K562 (cell line): ENCODE results near the gene GATA2. TPM values are rescaled to one million over a fixed set of nuclear protein-coding genes. Genes with fewer than 3 reads are reported as not detected.

Source experiments
- ATF7 ChIP-seq: fragments of 450-650 bp; IDR thresholded peaks from 2 replicates; pipeline ENCODE4 v1.7.1; 2014; ENCODE audit warnings: mild to moderate bottlenecking, moderate library complexity
- CBFA2T3 ChIP-seq: fragments of 450-650 bp; IDR thresholded peaks from 2 replicates; pipeline ENCODE4 v1.6.1; 2017
- DEAF1 ChIP-seq: fragments of 450-650 bp; formaldehyde crosslinking; IDR thresholded peaks from 2 replicates; pipeline ENCODE4 v1.4.0; 2020; ENCODE audit warnings: mild to moderate bottlenecking, moderate library complexity
- E2F3 ChIP-seq: fragments of 250-450 bp; sonication (Bioruptor Pico); IDR thresholded peaks from 2 replicates; pipeline ENCODE4 v1.4.0; 2020; ENCODE audit warnings: mild to moderate bottlenecking
- ELF1 ChIP-seq: fragments of 200-800 bp; sonication (Bioruptor generic); IDR thresholded peaks from 2 replicates; pipeline ENCODE4 v1.6.1; 2016; ENCODE audit warnings: missing genetic modification characterization, missing compliant biosample characterization
- FOXK1 ChIP-seq: sonication (generic); formaldehyde crosslinking; IDR thresholded peaks from 2 replicates; pipeline ENCODE4 v1.8.0; 2022; ENCODE audit warnings: missing genetic modification reagents, mild to moderate bottlenecking, borderline replicate concordance
- GTF2E2 ChIP-seq: fragments of 200-800 bp; sonication (Bioruptor generic); IDR thresholded peaks from 2 replicates; pipeline ENCODE4 v1.6.1; 2016; ENCODE audit warnings: missing genetic modification characterization, missing compliant biosample characterization
- HDAC6 ChIP-seq: IDR thresholded peaks from 2 replicates; pipeline ENCODE4 v1.6.1; 2012; ENCODE audit warnings: low read depth, mild to moderate bottlenecking, control low read depth, inconsistent platforms, low read length, moderate library complexity
- KDM4B ChIP-seq, 2 experiments: fragments of 450-650 bp in 1 of 2; sonication (generic) in 1 of 2; IDR thresholded peaks; 2 replicates each; pipeline ENCODE4 v1.6.1; 2016 to 2017; ENCODE audit warnings: borderline replicate concordance in 2 of 2, antibody characterized with exemption in 1 of 2, low read depth in 1 of 2, mild to moderate bottlenecking in 1 of 2
- KLF1 ChIP-seq: fragments of 450-650 bp; IDR thresholded peaks from 2 replicates; pipeline ENCODE4 v1.6.1; 2016; ENCODE audit warnings: missing genetic modification characterization, missing compliant biosample characterization
- KLF16 ChIP-seq: IDR thresholded peaks from 2 replicates; pipeline ENCODE4 v1.6.1; 2016; ENCODE audit warnings: antibody characterized with exemption
- MAFK ChIP-seq: IDR thresholded peaks from 2 replicates; pipeline ENCODE4 v1.6.1; 2011; ENCODE audit warnings: low read length, improper control_type of control experiment
- MED1 ChIP-seq: sonication (generic); formaldehyde crosslinking; IDR thresholded peaks from 2 replicates; pipeline ENCODE4 v1.8.1; 2023; ENCODE audit warnings: missing genetic modification reagents, borderline replicate concordance
- MEIS2 ChIP-seq: fragments of 450-650 bp; IDR thresholded peaks from 2 replicates; pipeline ENCODE4 v1.6.1; 2014; ENCODE audit warnings: mild to moderate bottlenecking; ENCODE audit not compliant: partially characterized antibody
- NCOA1 ChIP-seq: fragments of 450-650 bp; IDR thresholded peaks from 2 replicates; pipeline ENCODE4 v1.6.1; 2016; ENCODE audit warnings: low read depth
- NR2C1 ChIP-seq, 2 experiments: fragments of 450-650 bp; IDR thresholded peaks; 2 replicates each; pipeline ENCODE4 v1.6.1; 2017; ENCODE audit warnings: mild to moderate bottlenecking in 2 of 2, antibody characterized with exemption in 1 of 2, inconsistent platforms in 1 of 2, missing compliant biosample characterization in 1 of 2, missing genetic modification characterization in 1 of 2
- PCBP1 ChIP-seq: fragments of 200-400 bp; formaldehyde crosslinking; IDR thresholded peaks from 2 replicates; pipeline ENCODE4 v1.6.1; 2018; ENCODE audit warnings: mild to moderate bottlenecking, low read depth, low read length; ENCODE audit not compliant: poor library complexity, severe bottlenecking
- PCBP2 ChIP-seq: fragments of 200-400 bp; formaldehyde crosslinking; IDR thresholded peaks from 2 replicates; pipeline ENCODE4 v1.6.1; 2018; ENCODE audit warnings: low read length, low read depth, mild to moderate bottlenecking, moderate library complexity; ENCODE audit not compliant: poor library complexity, severe bottlenecking
- POLR2H ChIP-seq: IDR thresholded peaks from 2 replicates; pipeline ENCODE4 v1.6.1; 2016; ENCODE audit warnings: missing genetic modification characterization, low read depth, mild to moderate bottlenecking, control low read depth, missing compliant biosample characterization, moderate library complexity
- SMAD2 ChIP-seq: fragments of 150-350 bp; IDR thresholded peaks from 2 replicates; pipeline ENCODE4 v1.6.1; 2014; ENCODE audit warnings: low read depth, mild to moderate bottlenecking, low read length
- ZFX ChIP-seq: sonication (generic); formaldehyde crosslinking; IDR thresholded peaks from 2 replicates; pipeline ENCODE4 v1.8.0; 2022; ENCODE audit warnings: mild to moderate bottlenecking, missing genetic modification reagents, moderate library complexity
- ZNF311 ChIP-seq: fragments of 250-450 bp; sonication (Bioruptor Pico); IDR thresholded peaks from 2 replicates; pipeline ENCODE4 v1.4.0; 2020; ENCODE audit warnings: mild to moderate bottlenecking, moderate library complexity
- polyA plus RNA-seq, 8 experiments: library from polyadenylated mRNA; depleted of rRNA in 4 of 8; stranded (reverse) in 5 of 8; unstranded in 3 of 8; fragments of >200 nt; fragmentation: Nextera tagmentation in 2 of 8; fragmentation: Illumina TruSeq in 1 of 8; extraction: Ambion mirVana in 2 of 8; extraction: Trizol in 1 of 8; gene quantifications; 2 replicates each; pipeline versions ENCODE4 v1.2.1 to v1.2.3, GENCODE V29; 2011 to 2014; ENCODE audit warnings: inconsistent platforms in 1 of 8, missing spikeins in 1 of 8
- total RNA-seq, 7 experiments: library from RNA; depleted of rRNA in 6 of 7; stranded (reverse); fragments of >200 nt in 6 of 7; fragmentation: Illumina TruSeq in 2 of 7; extraction: Trizol in 2 of 7; gene quantifications; 2 replicates each; pipeline versions ENCODE4 v1.2.1 to v1.2.3, GENCODE V29; 2011 to 2021; ENCODE audit warnings: low replicate concordance in 1 of 7
- TF ChIP-seq, protein P1 (sequence below), 2 experiments: fragments of 450-650 bp; IDR thresholded peaks; 2 replicates each; pipeline ENCODE4 v1.6.1; 2018; ENCODE audit warnings: mild to moderate bottlenecking in 2 of 2, low read depth in 1 of 2; ENCODE audit not compliant: partially characterized antibody in 2 of 2

GATA2 gene
- total and polyA plus RNA-seq, 9 of the 15 experiments (the other 6 are each of a cell fraction or from before 2014, with no cell fraction given): 8.5 to 218 (median 50.8) TPM

- TF ChIP-seq MAFK (0 out of 2 replicates have a peak, but pooled peaks have one; percentile 12), ATF7 (no peak; the same call in 1 of the 2 replicates), CBFA2T3 (peak; percentile 82), HDAC6 (no peak), ZNF311 (CRISPR knock-in tag) (no peak), POLR2H (tag) (peak; percentile 69), ZFX (CRISPR knock-in tag) (peak; percentile 44), GTF2E2 (tag) (peak; percentile 62), KDM4B (IDR thresholded peaks at IDR 0.05; ENCODE audit: borderline replicate concordance in 2 of 2, low read depth in 1 of 2) (no peak), PCBP2 (no peak), MED1 (no peak), E2F3 (no peak), KLF16 (peak; percentile 56; the same call in 1 of the 2 replicates), KLF1 (tag) (no peak), ELF1 (tag) (peak; percentile 70), DEAF1 (CRISPR knock-in tag) (0 out of 2 replicates have a peak, but pooled peaks have one; percentile 21), NCOA1 (0 out of 2 replicates have a peak, but pooled peaks have one; percentile 11), NR2C1 (IDR thresholded peaks at IDR 0.05) (no peak), NR2C1 (tag; IDR thresholded peaks at IDR 0.05) (no peak), FOXK1 (CRISPR knock-in tag) (no peak), SMAD2 (no peak), PCBP1 (no peak), MEIS2 (peak; percentile 58)
- TF ChIP-seq, protein P1, sequence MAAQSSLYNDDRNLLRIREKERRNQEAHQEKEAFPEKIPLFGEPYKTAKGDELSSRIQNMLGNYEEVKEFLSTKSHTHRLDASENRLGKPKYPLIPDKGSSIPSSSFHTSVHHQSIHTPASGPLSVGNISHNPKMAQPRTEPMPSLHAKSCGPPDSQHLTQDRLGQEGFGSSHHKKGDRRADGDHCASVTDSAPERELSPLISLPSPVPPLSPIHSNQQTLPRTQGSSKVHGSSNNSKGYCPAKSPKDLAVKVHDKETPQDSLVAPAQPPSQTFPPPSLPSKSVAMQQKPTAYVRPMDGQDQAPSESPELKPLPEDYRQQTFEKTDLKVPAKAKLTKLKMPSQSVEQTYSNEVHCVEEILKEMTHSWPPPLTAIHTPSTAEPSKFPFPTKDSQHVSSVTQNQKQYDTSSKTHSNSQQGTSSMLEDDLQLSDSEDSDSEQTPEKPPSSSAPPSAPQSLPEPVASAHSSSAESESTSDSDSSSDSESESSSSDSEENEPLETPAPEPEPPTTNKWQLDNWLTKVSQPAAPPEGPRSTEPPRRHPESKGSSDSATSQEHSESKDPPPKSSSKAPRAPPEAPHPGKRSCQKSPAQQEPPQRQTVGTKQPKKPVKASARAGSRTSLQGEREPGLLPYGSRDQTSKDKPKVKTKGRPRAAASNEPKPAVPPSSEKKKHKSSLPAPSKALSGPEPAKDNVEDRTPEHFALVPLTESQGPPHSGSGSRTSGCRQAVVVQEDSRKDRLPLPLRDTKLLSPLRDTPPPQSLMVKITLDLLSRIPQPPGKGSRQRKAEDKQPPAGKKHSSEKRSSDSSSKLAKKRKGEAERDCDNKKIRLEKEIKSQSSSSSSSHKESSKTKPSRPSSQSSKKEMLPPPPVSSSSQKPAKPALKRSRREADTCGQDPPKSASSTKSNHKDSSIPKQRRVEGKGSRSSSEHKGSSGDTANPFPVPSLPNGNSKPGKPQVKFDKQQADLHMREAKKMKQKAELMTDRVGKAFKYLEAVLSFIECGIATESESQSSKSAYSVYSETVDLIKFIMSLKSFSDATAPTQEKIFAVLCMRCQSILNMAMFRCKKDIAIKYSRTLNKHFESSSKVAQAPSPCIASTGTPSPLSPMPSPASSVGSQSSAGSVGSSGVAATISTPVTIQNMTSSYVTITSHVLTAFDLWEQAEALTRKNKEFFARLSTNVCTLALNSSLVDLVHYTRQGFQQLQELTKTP (IDR thresholded peaks at IDR 0.05; ENCODE audit: low read depth in 1 of 2, partially characterized antibody in 2 of 2): peak; percentile 26 to 29
Observed at GRCh38 chr3:128482666-128483656, 10.0 kb downstream of the GATA2 start (continued).
